CD4-positive, alpha-beta T cell treated with Interleukin-4 for 4 hours (primary cell): Measurements from ENCODE around the gene C5orf58.

Source experiments
- DNase-seq: peaks from one replicate; pipeline ENCODE4 v3.0.0-alpha.2; 2020

The C5orf58 gene

GRCh38 chr5:170261528-170262043 lies 28.8 kb downstream of the C5orf58 start:
- no peak for DNase-seq

- peak; percentile 78 for DNase-seq
Measured at GRCh38 chr5:170262061-170263045, 29.6 kb downstream of the C5orf58 start.

GRCh38 chr5:170263906-170264305 lies 31.1 kb downstream of the C5orf58 start:
- no peak for DNase-seq

DNA sequence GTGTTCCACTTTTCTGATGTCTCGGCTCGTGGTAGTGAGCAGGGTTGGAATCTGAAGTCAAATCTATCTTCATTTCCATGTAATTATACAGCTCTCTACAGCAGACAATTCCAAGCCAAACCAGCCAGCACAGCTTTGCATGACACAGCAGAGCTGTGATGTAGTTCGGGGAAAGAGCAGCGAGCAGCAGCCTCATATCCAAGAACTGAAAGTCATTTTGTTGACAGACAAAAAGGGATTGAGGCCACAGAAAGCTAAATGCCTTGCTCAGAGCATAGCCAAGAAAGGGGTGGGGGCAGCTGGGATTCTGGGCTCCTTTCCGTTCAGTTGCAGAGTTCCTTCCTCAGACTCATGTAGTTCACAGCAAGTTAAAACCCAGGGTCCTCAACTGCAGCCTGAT lies 32.7 kb downstream of the C5orf58 start:
- DNase-seq: no peak

DNA sequence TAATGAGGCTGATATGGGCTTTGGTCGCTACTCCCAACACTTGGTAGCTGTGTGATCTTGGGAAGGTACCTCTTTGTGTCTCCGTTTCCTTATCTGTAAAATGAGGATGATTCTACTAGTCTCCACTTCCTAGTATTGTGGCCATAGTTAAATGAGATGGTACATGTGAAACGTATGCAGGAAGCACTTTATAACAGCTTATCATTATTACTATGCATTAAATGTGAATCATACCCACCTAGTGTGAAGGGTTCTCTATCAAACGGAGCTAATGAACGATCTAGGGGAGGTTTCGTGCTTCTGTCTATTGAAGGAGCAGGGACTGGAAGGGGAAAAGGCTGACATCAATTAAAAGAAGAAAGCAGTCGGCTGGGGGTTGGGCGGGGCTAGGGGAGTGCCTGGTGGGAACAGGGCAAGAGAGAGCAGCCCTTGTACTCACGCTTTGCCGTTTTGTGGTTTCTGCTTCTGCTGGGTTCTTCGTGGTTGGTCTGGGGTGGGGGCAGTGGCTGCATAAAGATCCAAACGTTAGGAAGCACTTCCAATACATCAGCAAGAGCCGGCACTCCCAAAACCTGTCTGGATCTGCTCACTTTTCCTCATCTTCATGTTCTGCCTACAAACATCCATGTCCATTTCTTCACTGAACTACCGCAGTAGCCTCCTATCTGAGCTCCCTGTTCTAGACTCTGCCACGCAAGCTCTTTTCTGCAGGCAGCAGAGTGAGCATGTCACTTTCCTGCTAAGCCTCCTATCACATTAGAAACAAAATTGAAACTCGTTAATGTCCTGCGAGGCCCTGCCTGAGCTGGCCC lies 34.0 kb downstream of the C5orf58 start:
- DNase-seq: peak; percentile 42

DNA sequence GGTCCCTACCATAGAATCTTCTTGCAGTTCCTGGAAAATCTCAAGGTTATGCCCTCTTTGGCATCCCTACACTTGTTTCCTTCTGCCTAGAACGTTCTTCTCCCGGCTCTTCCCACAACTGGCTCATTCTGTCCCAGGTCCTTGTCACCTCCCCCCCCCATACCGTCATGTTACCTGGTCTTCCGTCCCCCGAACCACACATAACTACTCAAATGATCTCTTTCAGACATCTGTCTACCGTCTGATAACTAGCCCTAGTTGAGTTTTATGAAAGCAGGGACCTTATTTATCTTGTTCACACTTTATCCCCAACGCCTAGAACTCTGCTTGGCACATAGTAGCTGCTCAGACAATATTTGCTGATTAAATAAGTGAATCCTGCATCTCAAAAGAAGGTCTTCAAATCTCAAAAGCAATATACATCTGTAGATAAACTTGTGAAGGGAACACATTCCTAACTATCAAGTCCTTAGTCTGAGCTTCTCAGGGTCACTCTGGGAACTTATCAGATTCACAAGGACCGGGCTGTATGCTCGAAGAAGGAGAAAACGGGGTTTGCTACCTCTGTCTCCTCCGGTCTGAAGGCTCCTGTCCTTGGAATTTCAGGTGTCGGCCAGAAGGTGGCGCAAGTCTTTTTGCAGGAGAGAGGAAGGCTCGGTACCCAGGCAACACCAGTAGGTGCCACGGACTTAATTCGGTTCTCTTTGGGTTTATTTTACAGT lies 34.8 kb downstream of the C5orf58 start:
- peak; percentile 82 for DNase-seq

DNA sequence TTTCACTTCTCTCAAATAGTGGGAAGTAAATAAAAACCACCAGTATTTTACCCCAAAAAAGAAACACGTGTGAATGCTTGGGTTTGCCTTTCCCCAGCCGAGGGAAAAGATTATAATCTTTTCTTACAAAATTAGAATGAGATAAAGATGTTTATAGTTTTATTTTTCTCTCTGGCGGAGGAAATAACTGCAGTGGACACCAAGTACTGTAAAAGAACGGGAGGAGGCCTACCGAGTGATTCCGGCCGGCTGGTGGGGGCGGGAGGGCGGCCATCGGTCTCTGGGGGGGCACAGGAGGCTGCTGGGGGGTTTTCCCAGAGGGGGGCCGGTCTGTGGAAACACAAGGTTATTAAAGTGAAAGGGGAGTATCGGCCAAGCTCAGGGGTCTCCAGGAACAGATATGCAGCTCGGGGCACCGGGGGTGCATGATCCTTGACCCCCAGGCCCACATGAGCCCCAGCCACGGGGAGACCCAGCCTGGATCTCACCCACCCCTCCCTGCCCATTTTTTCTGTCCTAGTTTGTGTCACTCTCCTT lies 35.4 kb downstream of the C5orf58 start:
- no peak for DNase-seq

DNA sequence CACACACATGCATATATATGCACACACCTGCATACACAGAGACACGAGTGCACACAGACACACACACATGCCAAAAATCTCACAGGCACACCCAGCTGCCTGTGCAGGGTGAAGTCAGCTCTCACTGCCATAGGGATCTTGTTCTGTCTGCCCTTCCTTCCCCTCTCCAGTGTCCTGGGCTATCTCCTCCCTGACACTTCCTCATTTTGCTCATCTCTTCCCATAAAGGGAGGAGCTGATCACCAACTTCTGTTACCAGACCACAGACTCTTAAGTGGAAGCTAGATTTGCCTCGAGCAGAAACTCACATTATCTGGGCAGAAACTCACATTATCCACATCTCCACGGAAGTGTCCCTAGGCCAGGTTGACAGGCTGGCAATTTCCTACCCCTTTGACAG lies 36.1 kb downstream of the C5orf58 start:
- no peak for DNase-seq

GRCh38 chr5:170269579-170269978 lies 36.8 kb downstream of the C5orf58 start:
- DNase-seq: peak; percentile 90

DNA sequence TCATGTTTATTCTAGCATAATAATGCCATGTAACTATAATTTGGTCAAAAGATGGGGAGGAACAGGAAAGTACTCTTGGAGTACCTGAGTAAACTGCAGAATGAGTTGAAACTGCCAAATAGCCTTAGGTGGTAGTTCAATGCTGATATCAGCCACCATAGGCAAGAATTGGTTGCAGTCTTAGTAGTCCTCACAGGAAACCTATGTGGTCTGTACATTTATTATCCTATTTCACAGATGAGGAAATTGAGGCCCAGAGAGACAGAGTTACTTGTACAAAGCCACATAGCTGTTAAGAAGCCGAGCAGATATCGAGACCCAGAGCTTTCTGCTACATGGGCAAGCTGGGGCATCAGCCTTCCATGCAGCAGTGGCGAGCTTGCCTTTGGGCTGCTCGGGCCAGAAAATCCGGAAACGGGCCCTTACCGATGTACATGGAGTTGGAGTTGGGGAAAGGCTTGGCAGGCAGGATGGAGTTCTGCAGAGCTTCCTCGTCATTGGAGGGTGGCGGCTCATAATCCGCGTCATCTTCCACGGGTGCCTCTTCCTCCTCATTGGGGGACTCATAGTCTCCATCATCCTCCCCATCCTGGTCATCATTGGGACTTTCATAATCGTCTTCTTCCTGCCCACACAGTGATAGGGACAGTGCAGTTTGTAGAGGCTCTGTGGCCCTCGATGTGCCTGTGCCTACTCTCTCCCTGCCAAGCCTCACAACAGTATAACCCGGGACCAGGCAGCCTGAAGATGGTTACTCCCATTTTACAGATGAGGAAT lies 37.7 kb downstream of the C5orf58 start:
- DNase-seq: no peak

GRCh38 chr5:170273968-170274710 lies 41.4 kb downstream of the C5orf58 start:
- peak; percentile 83 for DNase-seq

DNA sequence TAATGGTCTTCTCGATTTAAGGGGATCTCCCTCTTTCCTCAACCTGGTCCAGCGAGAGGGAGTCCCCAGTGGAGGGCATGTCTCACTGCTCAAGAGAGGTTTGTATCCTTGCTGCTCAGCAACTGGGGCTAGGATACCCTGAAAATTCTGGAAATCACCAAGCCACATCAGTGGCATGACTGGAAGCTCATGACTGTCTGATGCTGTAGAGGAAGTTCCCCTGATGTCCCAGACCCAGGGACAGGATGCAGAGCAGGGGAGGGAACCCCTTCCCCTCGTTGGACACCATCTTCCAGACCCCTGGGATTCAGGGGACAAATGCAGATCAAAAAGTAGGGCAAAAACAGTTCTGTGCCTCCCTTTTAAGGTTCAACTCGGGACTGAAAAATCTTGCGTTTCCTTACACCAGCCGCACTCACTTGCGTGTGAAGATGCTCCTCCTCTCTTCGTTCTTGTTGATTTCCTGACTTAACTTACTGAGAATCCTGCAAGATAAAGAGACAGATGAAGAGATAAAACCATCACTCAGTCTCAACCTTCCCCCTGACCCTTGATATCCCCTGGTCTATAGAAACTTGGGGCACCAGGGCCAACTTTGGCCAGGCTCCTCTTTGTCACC lies 42.7 kb downstream of the C5orf58 start:
- peak; percentile 80 for DNase-seq

- DNase-seq: no peak
Measured at GRCh38 chr5:170276140-170276539, 43.4 kb downstream of the C5orf58 start.

DNA sequence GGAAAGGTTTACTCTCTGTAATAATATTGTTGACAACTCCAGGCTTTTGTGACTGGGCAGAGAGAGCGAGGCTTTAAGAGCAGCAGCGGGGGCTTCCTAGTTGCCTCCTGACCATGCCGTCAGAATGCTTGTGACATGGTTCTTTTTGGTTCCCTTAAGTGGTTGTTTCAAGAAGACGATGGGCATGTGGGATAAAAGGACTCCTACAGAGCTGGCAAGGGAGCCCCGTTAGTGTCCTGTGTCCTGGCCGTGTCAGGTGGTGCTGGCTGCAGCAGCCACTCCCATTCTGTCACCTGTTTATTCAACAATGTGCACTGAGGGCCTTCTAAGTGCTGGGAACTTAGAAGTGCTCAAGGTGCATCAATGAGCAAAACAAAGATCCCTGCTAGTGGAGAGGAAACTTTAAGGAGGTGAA lies 45.1 kb downstream of the C5orf58 start:
- no peak for DNase-seq

GRCh38 chr5:170278611-170279458 lies 46.0 kb downstream of the C5orf58 start:
- DNase-seq: peak; percentile 94

DNA sequence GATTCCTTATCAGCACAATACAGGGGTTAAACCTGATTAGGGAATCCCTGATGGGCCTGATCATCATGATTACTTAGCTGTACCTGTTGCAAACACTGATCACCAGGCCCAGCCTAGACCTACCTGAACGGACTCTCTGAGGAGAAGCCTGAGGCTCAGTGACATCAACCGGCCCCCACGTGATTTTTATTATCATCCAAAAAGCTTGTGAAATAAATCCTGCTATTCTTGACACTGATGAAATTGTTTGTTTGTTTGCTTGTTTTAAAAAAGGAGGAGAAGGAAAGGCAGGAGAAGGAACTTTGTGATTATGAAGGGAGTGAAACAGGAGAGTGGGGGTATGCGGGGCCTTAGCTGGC lies 46.7 kb downstream of the C5orf58 start:
- no peak for DNase-seq

GRCh38 chr5:170280011-170280493 lies 47.3 kb downstream of the C5orf58 start:
- DNase-seq: no peak

GRCh38 chr5:170283296-170283695 lies 50.5 kb downstream of the C5orf58 start:
- no peak for DNase-seq

DNA sequence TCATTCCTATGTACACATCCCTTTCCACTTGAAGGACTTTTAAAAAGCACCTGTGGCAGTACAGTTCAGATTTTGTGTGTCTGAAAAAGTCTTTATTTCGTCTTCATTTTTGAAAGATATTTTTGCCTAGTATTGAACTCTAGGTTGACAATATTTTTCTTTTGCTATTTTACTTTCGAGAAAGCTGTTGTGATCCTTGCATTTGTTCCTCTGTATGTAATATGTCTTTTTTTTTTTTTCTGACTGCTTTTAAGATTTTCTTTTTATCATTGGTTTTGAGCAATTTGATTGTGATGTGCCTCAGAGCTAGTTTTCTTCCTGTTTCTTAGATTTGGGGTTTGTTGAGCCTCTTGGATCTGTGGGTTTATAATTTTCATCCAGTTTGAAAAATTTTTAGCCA lies 51.4 kb downstream of the C5orf58 start:
- DNase-seq: no peak
